H9 (cell line): ENCODE measurements around the gene TNFSF9. TPM values are rescaled to one million over a fixed set of nuclear protein-coding genes. Genes with fewer than 3 reads are reported as not detected.

Experiments used
- DNase-seq: peaks from one replicate; pipeline ENCODE4 v3.0.0-alpha.2; 2017
- H2AFZ ChIP-seq: one replicate; pipeline ENCODE4 v1.6.1; 2013; ENCODE audit warnings: mild to moderate bottlenecking, low read length, control low read depth, moderate library complexity
- H2AK5ac ChIP-seq: 2 replicates; pipeline ENCODE4 v1.6.1; 2013; ENCODE audit warnings: low read length, control low read depth, mixed read lengths; ENCODE audit not compliant: insufficient read length
- H2BK120ac ChIP-seq: one replicate; pipeline ENCODE4 v1.6.1; 2013; ENCODE audit warnings: low read depth, mild to moderate bottlenecking, low read length, control low read depth, inconsistent platforms; ENCODE audit not compliant: poor library complexity, severe bottlenecking
- H2BK12ac ChIP-seq: 2 replicates; pipeline ENCODE4 v1.6.1; 2013; ENCODE audit warnings: low read length, control low read depth, mixed read lengths, low read depth; ENCODE audit not compliant: insufficient read length
- H2BK15ac ChIP-seq: 2 replicates; pipeline ENCODE4 v1.6.1; 2013; ENCODE audit warnings: low read depth, low read length, control low read depth
- H2BK20ac ChIP-seq: one replicate; pipeline ENCODE4 v1.6.1; 2013; ENCODE audit warnings: low read depth, mild to moderate bottlenecking, low read length, control low read depth, inconsistent platforms; ENCODE audit not compliant: poor library complexity, severe bottlenecking
- H2BK5ac ChIP-seq: 2 replicates; pipeline ENCODE4 v1.6.1; 2013; ENCODE audit warnings: low read length, control low read depth, mixed read lengths; ENCODE audit not compliant: insufficient read length
- H3K14ac ChIP-seq: 2 replicates; pipeline ENCODE4 v1.6.1; 2013; ENCODE audit warnings: low read length, control low read depth; ENCODE audit not compliant: insufficient read depth
- H3K18ac ChIP-seq: 2 replicates; pipeline ENCODE4 v1.6.1; 2013; ENCODE audit warnings: low read depth, mild to moderate bottlenecking, mixed read lengths, low read length, control low read depth; ENCODE audit not compliant: insufficient read length
- H3K23ac ChIP-seq: 2 replicates; pipeline ENCODE4 v1.6.1; 2013; ENCODE audit warnings: low read length, control low read depth, mixed read lengths, low read depth; ENCODE audit not compliant: insufficient read length
- H3K23me2 ChIP-seq: 2 replicates; pipeline ENCODE4 v1.6.1; 2013; ENCODE audit warnings: low read depth, mild to moderate bottlenecking, mixed read lengths, low read length, control low read depth; ENCODE audit not compliant: insufficient read length, poor library complexity, severe bottlenecking
- H3K27ac ChIP-seq: 2 replicates; pipeline ENCODE4 v1.5.1; 2013; ENCODE audit warnings: low read length, control low read depth, mixed read lengths, low read depth; ENCODE audit not compliant: insufficient read length
- H3K27me3 ChIP-seq: 2 replicates; pipeline ENCODE4 v1.6.1; 2013; ENCODE audit warnings: low read length, control low read depth, inconsistent platforms; ENCODE audit not compliant: insufficient read depth
- H3K4ac ChIP-seq: 2 replicates; pipeline ENCODE4 v1.6.1; 2013; ENCODE audit warnings: low read depth, mild to moderate bottlenecking, control low read depth, inconsistent platforms, low read length, moderate library complexity
- H3K4me1 ChIP-seq: 2 replicates; pipeline ENCODE4 v1.6.1; 2013; ENCODE audit warnings: low read length, control low read depth, inconsistent platforms; ENCODE audit not compliant: insufficient read depth
- H3K4me2 ChIP-seq: 2 replicates; pipeline ENCODE4 v1.6.1; 2013; ENCODE audit warnings: low read length, control low read depth, mixed read lengths; ENCODE audit not compliant: insufficient read length, insufficient read depth
- H3K56ac ChIP-seq: 2 replicates; pipeline ENCODE4 v1.6.1; 2013; ENCODE audit warnings: low read depth, mild to moderate bottlenecking, mixed read lengths, low read length, control low read depth; ENCODE audit not compliant: insufficient read length
- H3K79me1 ChIP-seq: 2 replicates; pipeline ENCODE4 v1.6.1; 2013; ENCODE audit warnings: low read depth, mild to moderate bottlenecking, moderate library complexity, low read length, control low read depth, inconsistent platforms; ENCODE audit not compliant: insufficient read depth, poor library complexity, severe bottlenecking
- H3K79me2 ChIP-seq: 2 replicates; pipeline ENCODE4 v1.6.1; 2013; ENCODE audit warnings: low read length, control low read depth, inconsistent platforms; ENCODE audit not compliant: insufficient read depth
- H3K9ac ChIP-seq: 2 replicates; pipeline ENCODE4 v1.6.1; 2013; ENCODE audit warnings: low read length, control low read depth, mixed read lengths; ENCODE audit not compliant: insufficient read length; ENCODE audit errors: extremely low read depth
- H3K9me3 ChIP-seq: one replicate; pipeline ENCODE4 v1.6.1; 2013; ENCODE audit warnings: low read depth, low read length, inconsistent platforms; ENCODE audit not compliant: control insufficient read depth
- H3T11ph ChIP-seq: one replicate; pipeline ENCODE4 v1.6.1; 2013; ENCODE audit warnings: mild to moderate bottlenecking, low read length, control low read depth, inconsistent platforms
- H4K20me1 ChIP-seq: one replicate; pipeline ENCODE4 v1.6.1; 2013; ENCODE audit not compliant: control insufficient read depth, insufficient read length, insufficient read depth
- H4K5ac ChIP-seq: 2 replicates; pipeline ENCODE4 v1.6.1; 2013; ENCODE audit warnings: low read depth, mild to moderate bottlenecking, mixed read lengths, low read length, control low read depth; ENCODE audit not compliant: insufficient read length
- H4K8ac ChIP-seq: replicated peaks from 2 replicates; pipeline ENCODE4 v1.6.1; 2013; ENCODE audit warnings: low read length, control low read depth, mixed read lengths, low read depth; ENCODE audit not compliant: insufficient read length
- H4K91ac ChIP-seq: 2 replicates; pipeline ENCODE4 v1.6.1; 2013; ENCODE audit warnings: low read depth, mild to moderate bottlenecking, moderate library complexity, mixed read lengths, low read length, control low read depth; ENCODE audit not compliant: insufficient read length
- H3K27ac Mint-ChIP-seq, 3 experiments: 2 replicates in 2 of 3; 3 replicates in 1 of 3; pipeline ENCODE4 v1.8.0; 2020 to 2021; ENCODE audit warnings: mixed read lengths in 3 of 3, mild to moderate bottlenecking in 1 of 3, moderate library complexity in 1 of 3
- H3K27me3 Mint-ChIP-seq: 2 replicates; pipeline ENCODE4 v1.8.0; 2021; ENCODE audit warnings: low read depth, mild to moderate bottlenecking, moderate library complexity, mixed read lengths
- H3K36me3 Mint-ChIP-seq, 3 experiments: 2 replicates in 2 of 3; 3 replicates in 1 of 3; pipeline ENCODE4 v1.8.0; 2020 to 2021; ENCODE audit warnings: low read depth in 3 of 3, mixed read lengths in 3 of 3; ENCODE audit not compliant: insufficient read depth in 1 of 3
- H3K4me1 Mint-ChIP-seq, 2 experiments: 2 replicates each; pipeline ENCODE4 v1.8.0; 2020; ENCODE audit warnings: mixed read lengths in 2 of 2
- H3K4me3 Mint-ChIP-seq, 2 experiments: 2 replicates in 1 of 2; 3 replicates in 1 of 2; pipeline ENCODE4 v1.8.0; 2020 to 2021; ENCODE audit warnings: mild to moderate bottlenecking in 2 of 2, mixed read lengths in 2 of 2, moderate library complexity in 1 of 2
- H3K9me3 Mint-ChIP-seq, 2 experiments: 2 replicates in 1 of 2; 3 replicates in 1 of 2; pipeline ENCODE4 v1.8.0; 2020; ENCODE audit warnings: mild to moderate bottlenecking in 2 of 2, mixed read lengths in 2 of 2, moderate library complexity in 1 of 2
- WGBS: extraction: QIAGEN DNeasy Blood & Tissue Kit; methylation state at CpG from one replicate; pipeline ENCODE4 v1.1.7; 2013; ENCODE audit warnings: missing lambda C conversion rate, low lambda C conversion rate, mixed read lengths; ENCODE audit not compliant: insufficient read length; ENCODE audit errors: extremely low coverage; 5-methylcytosine and 5-hydroxymethylcytosine counted together
- total RNA-seq: library from RNA; stranded (reverse); gene quantifications from 2 replicates; pipeline ENCODE4 v1.2.1, GENCODE V29; 2021
- TF ChIP-seq, protein P1 (sequence below): fragments of 200-600 bp; sonication (generic); conservative IDR thresholded peaks from 3 replicates; pipeline ENCODE4 v1.8.0; 2021; ENCODE audit warnings: antibody characterized with exemption, mild to moderate bottlenecking

Gene TNFSF9
- total RNA-seq, 1 experiment from 2014 or later = 1.9 TPM

DNA sequence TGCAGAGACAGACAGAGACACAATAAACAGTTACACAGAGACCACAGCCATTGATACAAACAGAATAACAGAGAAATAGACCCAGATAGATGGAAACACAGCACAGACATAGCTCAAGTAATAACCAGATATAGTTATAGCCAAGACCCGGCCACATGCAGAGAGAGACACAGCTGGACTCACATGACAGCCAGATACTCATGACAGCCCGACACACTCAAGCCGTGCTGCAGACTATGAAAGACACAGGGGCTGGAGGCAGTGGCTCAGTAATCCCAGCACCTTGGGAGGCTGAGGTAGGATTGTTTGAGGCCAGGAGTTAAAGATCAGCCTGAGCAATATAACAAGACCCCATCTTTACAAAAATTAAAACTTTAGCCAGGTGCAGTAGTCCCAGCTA lies 47.6 kb upstream of the TNFSF9 start:
- peaks cover 9 to 15% of the 10 kb centered on the region in 2 experiments for H3K4me1 Mint-ChIP-seq

More for the DNA sequence above, 47.6 kb upstream of the TNFSF9 start:
- TF ChIP-seq, protein P1, sequence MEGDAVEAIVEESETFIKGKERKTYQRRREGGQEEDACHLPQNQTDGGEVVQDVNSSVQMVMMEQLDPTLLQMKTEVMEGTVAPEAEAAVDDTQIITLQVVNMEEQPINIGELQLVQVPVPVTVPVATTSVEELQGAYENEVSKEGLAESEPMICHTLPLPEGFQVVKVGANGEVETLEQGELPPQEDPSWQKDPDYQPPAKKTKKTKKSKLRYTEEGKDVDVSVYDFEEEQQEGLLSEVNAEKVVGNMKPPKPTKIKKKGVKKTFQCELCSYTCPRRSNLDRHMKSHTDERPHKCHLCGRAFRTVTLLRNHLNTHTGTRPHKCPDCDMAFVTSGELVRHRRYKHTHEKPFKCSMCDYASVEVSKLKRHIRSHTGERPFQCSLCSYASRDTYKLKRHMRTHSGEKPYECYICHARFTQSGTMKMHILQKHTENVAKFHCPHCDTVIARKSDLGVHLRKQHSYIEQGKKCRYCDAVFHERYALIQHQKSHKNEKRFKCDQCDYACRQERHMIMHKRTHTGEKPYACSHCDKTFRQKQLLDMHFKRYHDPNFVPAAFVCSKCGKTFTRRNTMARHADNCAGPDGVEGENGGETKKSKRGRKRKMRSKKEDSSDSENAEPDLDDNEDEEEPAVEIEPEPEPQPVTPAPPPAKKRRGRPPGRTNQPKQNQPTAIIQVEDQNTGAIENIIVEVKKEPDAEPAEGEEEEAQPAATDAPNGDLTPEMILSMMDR = no peak
- Histone ChIP-seq H4K8ac (no peak overlapping the region), H3K18ac (no peak overlapping the region), H3K27ac (no peak overlapping the region), H2AK5ac (no peak overlapping the region), H3T11ph (no peak overlapping the region), H3K79me1 (no peaks in the 10 kb centered on the region), H2BK5ac (no peak overlapping the region), H2AFZ (no peak overlapping the region), H3K56ac (no peak overlapping the region), H2BK12ac (no peak overlapping the region), H2BK20ac (no peak overlapping the region), H3K79me2 (no peaks in the 10 kb centered on the region), H3K9ac (no peak overlapping the region), H3K27me3 (no peaks in the 10 kb centered on the region), H3K14ac (no peak overlapping the region), H4K5ac (no peak overlapping the region), H3K4ac (no peak overlapping the region), H4K20me1 (no peaks in the 10 kb centered on the region), H4K91ac (no peak overlapping the region), H2BK15ac (no peak overlapping the region), H3K4me2 (no peak overlapping the region), H2BK120ac (no peak overlapping the region), H3K9me3 (no peaks in the 10 kb centered on the region), H3K23me2 (no peaks in the 10 kb centered on the region), H3K4me1 (no peaks in the 10 kb centered on the region), H3K23ac (no peak overlapping the region)
- no peak overlapping the region for H3K27ac Mint-ChIP-seq
- peaks cover 6% of the 10 kb centered on the region for H3K27me3 Mint-ChIP-seq
- no CpG with 5 or more reads among the region's 3 CpGs for WGBS
- H3K9me3 Mint-ChIP-seq = no peaks in the 10 kb centered on the region
- no peak for DNase-seq
- no peak overlapping the region for H3K4me3 Mint-ChIP-seq
- no peaks in the 10 kb centered on the region for H3K36me3 Mint-ChIP-seq
